ENCODE results near the gene ELAPOR2. TPM values are rescaled to one million over a fixed set of nuclear protein-coding genes. Genes with fewer than 3 reads are reported as not detected.
"Not testable (repeated sequence)": the region's sequence is repeated elsewhere in the genome, so short reads cannot be mapped to it uniquely, and the experiment has no call there.

The ELAPOR2 gene
- total RNA-seq, 1 donor from 2014 or later: 7.8 TPM

DNA sequence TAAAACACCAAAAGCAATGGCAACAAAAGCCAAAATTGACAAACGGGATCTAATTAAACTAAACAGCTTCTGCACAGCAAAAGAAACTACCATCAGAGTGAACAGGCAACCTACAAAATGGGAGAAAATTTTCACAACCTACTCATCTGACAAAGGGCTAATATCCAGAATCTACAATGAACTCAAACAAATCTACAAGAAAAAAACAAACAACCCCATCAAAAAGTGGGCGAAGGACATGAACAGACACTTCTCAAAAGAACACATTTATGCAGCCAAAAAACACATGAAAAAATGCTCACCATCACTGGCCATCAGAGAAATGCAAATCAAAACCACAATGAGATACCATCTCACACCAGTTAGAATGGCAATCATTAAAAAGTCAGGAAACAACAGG is 14.7 kb downstream of the ELAPOR2 start:
- H3K36me3 ChIP-seq (ENCODE audit: control insufficient read depth in 3 of 3, insufficient read depth in 3 of 3, low read length in 3 of 3); H3K4me3 ChIP-seq (ENCODE audit: low read length in 3 of 3); H3K27ac ChIP-seq (ENCODE audit: low read depth, low read length); H3K9me3 ChIP-seq (ENCODE audit: control insufficient read depth in 3 of 3, low read length in 3 of 3); H3K27me3 ChIP-seq (ENCODE audit: control insufficient read depth in 3 of 3, insufficient read depth in 3 of 3, low read length in 3 of 3); H3K9ac ChIP-seq (ENCODE audit: low read depth in 1 of 3, low read length in 3 of 3); H3K4me1 ChIP-seq (ENCODE audit: control insufficient read depth in 3 of 3, insufficient read depth in 3 of 3, low read length in 3 of 3): not testable (repeated sequence)

DNA sequence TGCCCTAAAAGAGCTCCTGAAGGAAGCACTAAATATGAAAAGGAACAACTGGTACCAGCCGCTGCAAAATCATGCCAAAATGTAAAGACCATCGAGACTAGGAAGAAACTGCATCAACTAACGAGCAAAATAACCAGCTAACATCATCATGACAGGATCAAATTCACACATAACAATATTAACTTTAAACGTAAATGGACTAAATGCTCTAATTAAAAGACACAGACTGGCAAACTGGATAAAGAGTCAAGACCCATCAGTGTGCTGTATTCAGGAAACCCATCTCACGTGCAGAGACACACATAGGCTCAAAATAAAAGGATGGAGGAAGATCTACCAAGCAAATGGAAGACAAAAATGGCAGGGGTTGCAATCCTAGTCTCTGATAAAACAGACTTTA is 17.9 kb downstream of the ELAPOR2 start:
- not testable (repeated sequence) for H3K36me3 ChIP-seq (ENCODE audit: control insufficient read depth in 3 of 3, insufficient read depth in 3 of 3, low read length in 3 of 3); H3K27me3 ChIP-seq (ENCODE audit: control insufficient read depth in 3 of 3, insufficient read depth in 3 of 3, low read length in 3 of 3); H3K9me3 ChIP-seq (ENCODE audit: control insufficient read depth in 3 of 3, low read length in 3 of 3); H3K4me3 ChIP-seq (ENCODE audit: low read length in 3 of 3); H3K4me1 ChIP-seq (ENCODE audit: control insufficient read depth in 3 of 3, insufficient read depth in 3 of 3, low read length in 3 of 3); H3K27ac ChIP-seq (ENCODE audit: low read depth, low read length); H3K9ac ChIP-seq (ENCODE audit: low read depth in 1 of 3, low read length in 3 of 3)

DNA sequence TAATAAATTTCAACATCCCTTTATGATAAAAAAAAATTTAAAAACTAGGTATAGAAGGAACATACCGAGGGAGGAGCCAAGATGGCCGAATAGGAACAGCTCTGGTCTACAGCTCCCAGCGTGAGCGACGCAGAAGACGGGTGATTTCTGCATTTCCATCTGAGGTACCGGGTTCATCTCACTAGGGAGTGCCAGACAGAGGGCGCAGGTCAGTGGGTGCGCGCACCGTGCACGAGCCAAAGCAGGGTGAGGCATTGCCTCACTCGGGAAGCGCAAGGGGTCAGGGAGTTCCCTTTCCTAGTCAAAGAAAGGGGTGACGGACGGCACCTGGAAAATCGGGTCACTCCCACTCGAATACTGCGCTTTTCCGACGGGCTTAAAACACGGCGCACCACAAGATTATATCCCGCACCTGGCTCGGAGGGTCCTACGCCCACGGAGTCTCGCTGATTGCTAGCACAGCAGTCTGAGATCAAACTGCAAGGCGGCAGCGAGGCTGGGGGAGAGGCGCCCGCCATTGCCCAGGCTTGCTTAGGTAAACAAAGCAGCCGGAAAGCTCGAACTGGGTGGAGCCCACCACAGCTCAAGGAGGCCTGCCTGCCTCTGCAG is 19.7 kb downstream of the ELAPOR2 start:
- not testable (repeated sequence) for H3K27ac ChIP-seq (ENCODE audit: low read depth, low read length); H3K9ac ChIP-seq (ENCODE audit: low read depth in 1 of 3, low read length in 3 of 3)

DNA sequence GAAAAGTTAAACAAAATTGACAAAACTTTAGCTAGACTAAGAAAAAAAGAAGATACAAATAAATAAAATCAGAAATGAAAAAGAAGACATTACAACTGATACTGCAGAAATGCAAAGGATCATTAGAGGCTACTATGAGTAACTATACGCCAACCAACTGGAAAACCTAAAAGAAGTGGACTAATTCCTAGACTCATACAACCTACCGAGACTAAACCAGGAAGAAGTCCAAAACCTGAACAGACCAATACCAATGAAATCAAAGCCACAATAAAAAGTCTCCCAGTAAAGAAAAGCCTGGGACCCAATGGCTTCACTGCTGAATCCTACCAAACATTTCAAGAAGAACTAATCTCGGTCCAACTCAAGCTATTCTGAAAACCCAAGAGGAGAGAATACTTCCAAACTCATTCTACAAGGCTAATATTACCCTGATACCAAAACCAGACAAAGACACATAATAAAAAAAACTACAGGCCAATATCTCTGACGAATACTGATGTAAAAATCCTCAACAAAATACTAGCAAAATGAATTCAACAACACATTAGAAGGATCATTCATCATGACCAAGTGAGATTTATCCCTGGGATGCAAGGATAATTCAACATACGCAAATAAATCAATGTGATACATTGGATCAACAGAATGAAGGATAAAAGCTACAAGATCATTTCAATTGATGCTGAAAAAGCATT is 20.3 kb downstream of the ELAPOR2 start:
- no peak overlapping the region for H3K9ac ChIP-seq (ENCODE audit: low read depth in 1 of 3, low read length in 3 of 3)
- H3K4me3 ChIP-seq (ENCODE audit: low read length in 3 of 3): peak overlapping the region in 2 of 3 donors; percentile 35 to 41
- H3K27ac ChIP-seq (ENCODE audit: low read depth, low read length): no peak overlapping the region
- no peaks in the 10 kb centered on the region for H3K4me1 ChIP-seq (ENCODE audit: control insufficient read depth in 3 of 3, insufficient read depth in 3 of 3, low read length in 3 of 3)
- H3K9me3 ChIP-seq (ENCODE audit: control insufficient read depth in 3 of 3, low read length in 3 of 3): no peaks in the 10 kb centered on the region
- H3K27me3 ChIP-seq (ENCODE audit: control insufficient read depth in 3 of 3, insufficient read depth in 3 of 3, low read length in 3 of 3): no peaks in the 10 kb centered on the region
- H3K36me3 ChIP-seq (ENCODE audit: control insufficient read depth in 3 of 3, insufficient read depth in 3 of 3, low read length in 3 of 3): no peaks in the 10 kb centered on the region

More for the DNA sequence above, 19.7 kb downstream of the ELAPOR2 start:
- H3K4me1 ChIP-seq (ENCODE audit: control insufficient read depth in 3 of 3, insufficient read depth in 3 of 3, low read length in 3 of 3); H3K36me3 ChIP-seq (ENCODE audit: control insufficient read depth in 3 of 3, insufficient read depth in 3 of 3, low read length in 3 of 3); H3K9me3 ChIP-seq (ENCODE audit: control insufficient read depth in 3 of 3, low read length in 3 of 3); H3K27me3 ChIP-seq (ENCODE audit: control insufficient read depth in 3 of 3, insufficient read depth in 3 of 3, low read length in 3 of 3): not testable (repeated sequence)
- peak overlapping the region in 1 of 3 donors; percentile 41 for H3K4me3 ChIP-seq (ENCODE audit: low read length in 3 of 3)

DNA sequence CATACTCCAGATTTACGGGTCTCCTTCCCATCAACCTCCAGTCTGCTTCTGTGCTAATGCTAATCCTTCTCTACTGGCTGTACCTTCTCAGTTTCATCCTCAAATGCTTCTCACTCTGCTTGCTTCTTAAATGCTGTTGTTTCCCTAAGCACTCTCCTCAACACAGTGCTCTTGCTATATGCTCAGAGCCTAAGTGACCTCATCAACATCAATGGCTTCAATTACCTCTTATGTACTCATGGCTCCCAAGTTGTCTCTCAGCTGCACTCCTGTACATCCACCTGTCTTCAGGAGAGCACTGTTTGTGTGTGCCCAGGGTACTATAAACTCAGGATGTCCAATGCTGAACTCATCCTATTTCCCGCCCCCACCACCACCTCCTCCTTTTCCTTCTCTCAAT is 22.5 kb downstream of the ELAPOR2 start:
- no peaks in the 10 kb centered on the region for H3K36me3 ChIP-seq (ENCODE audit: control insufficient read depth in 3 of 3, insufficient read depth in 3 of 3, low read length in 3 of 3)
- H3K4me1 ChIP-seq (ENCODE audit: control insufficient read depth in 3 of 3, insufficient read depth in 3 of 3, low read length in 3 of 3): no peaks in the 10 kb centered on the region
- H3K4me3 ChIP-seq (ENCODE audit: low read length in 3 of 3): no peak overlapping the region
- H3K27me3 ChIP-seq (ENCODE audit: control insufficient read depth in 3 of 3, insufficient read depth in 3 of 3, low read length in 3 of 3): no peaks in the 10 kb centered on the region
- no peak overlapping the region for H3K27ac ChIP-seq (ENCODE audit: low read depth, low read length)
- H3K9ac ChIP-seq (ENCODE audit: low read depth in 1 of 3, low read length in 3 of 3): no peak overlapping the region
- H3K9me3 ChIP-seq (ENCODE audit: control insufficient read depth in 3 of 3, low read length in 3 of 3): no peaks in the 10 kb centered on the region

DNA sequence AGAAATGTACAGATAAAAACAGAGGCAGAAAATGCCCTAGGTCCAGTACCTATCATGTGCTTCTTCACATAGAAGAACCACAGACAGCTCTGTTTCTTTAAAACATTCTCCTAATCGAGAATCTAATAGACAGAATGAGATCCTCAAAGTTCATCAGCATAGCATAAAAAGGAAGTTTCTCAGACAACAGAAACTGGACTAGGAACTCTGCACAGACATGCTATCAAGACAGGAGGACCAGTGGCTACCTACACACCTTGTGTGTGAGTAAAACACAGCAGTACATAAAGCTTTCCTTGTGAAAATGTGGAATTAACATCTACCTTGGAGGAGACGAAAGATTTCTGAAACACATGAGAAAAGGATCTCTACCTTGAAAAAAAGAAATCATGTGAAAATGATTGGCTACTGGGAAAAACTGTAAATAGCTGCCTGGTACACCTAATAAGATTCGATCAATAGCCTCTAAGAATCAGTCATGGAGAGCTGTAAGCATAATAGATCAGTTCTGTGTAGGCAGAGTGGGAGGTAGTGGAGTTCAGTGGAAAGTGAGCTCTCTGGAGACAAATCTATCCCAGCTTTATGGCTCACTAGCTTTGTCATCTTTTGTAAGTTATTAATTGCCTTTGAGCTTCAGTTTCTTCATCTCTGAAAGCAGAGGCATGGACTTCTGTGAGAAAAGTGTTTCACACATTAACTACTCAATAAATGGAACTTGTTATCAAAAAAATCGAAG is 26.7 kb downstream of the ELAPOR2 start:
- H3K27me3 ChIP-seq (ENCODE audit: control insufficient read depth in 3 of 3, insufficient read depth in 3 of 3, low read length in 3 of 3): no peaks in the 10 kb centered on the region
- no peaks in the 10 kb centered on the region for H3K4me1 ChIP-seq (ENCODE audit: control insufficient read depth in 3 of 3, insufficient read depth in 3 of 3, low read length in 3 of 3)
- H3K27ac ChIP-seq (ENCODE audit: low read depth, low read length): no peak overlapping the region
- H3K9me3 ChIP-seq (ENCODE audit: control insufficient read depth in 3 of 3, low read length in 3 of 3): no peaks in the 10 kb centered on the region
- no peak overlapping the region for H3K4me3 ChIP-seq (ENCODE audit: low read length in 3 of 3)
- no peak overlapping the region for H3K9ac ChIP-seq (ENCODE audit: low read depth in 1 of 3, low read length in 3 of 3)
- H3K36me3 ChIP-seq (ENCODE audit: control insufficient read depth in 3 of 3, insufficient read depth in 3 of 3, low read length in 3 of 3): no peaks in the 10 kb centered on the region

DNA sequence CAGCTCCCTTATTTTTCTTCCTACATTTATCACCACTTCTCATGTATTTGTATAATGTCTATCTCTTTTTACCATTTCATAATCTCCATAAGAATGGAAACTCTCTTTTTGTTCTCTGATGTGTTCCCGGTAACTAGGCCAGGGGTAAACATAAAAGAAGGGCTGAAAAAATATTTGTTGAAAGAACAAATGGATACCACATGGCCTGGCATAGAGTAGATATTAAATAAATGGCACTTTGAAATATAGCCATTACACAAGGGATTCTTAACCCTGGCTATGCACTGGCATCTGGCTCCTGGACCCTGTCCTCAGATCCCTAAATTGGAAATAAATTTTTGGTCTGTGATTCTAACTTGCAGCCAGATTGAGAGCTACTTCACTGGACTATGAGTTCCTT is 30.4 kb downstream of the ELAPOR2 start:
- Histone ChIP-seq H3K36me3 (ENCODE audit: control insufficient read depth in 3 of 3, insufficient read depth in 3 of 3, low read length in 3 of 3) (no peaks in the 10 kb centered on the region), H3K27ac (ENCODE audit: low read depth, low read length) (no peak overlapping the region), H3K4me3 (ENCODE audit: low read length in 3 of 3) (no peak overlapping the region), H3K27me3 (ENCODE audit: control insufficient read depth in 3 of 3, insufficient read depth in 3 of 3, low read length in 3 of 3) (no peaks in the 10 kb centered on the region), H3K9me3 (ENCODE audit: control insufficient read depth in 3 of 3, low read length in 3 of 3) (no peaks in the 10 kb centered on the region), H3K9ac (ENCODE audit: low read depth in 1 of 3, low read length in 3 of 3) (no peak overlapping the region), H3K4me1 (ENCODE audit: control insufficient read depth in 3 of 3, insufficient read depth in 3 of 3, low read length in 3 of 3) (no peaks in the 10 kb centered on the region)

DNA sequence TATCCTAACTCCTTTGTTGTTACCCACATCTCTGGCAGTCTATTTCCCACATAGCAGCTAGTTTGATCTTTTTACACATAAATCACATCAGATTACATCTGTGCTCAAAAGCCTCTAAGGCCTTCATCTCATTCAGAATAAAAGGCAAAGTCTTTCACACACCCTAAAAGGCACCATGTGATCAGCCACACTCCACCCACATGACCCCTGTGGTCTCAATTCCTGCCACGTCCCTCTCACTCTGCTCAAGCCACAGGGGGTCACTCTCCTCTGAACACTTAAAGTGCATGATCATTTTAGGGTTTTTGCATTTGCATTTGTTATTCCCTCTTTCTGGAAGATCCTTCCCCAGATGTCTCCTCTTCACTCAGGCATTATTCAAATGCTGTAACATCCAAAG is 30.8 kb downstream of the ELAPOR2 start:
- no peak overlapping the region for H3K27ac ChIP-seq (ENCODE audit: low read depth, low read length)
- H3K27me3 ChIP-seq (ENCODE audit: control insufficient read depth in 3 of 3, insufficient read depth in 3 of 3, low read length in 3 of 3): no peaks in the 10 kb centered on the region
- no peak overlapping the region for H3K9ac ChIP-seq (ENCODE audit: low read depth in 1 of 3, low read length in 3 of 3)

DNA sequence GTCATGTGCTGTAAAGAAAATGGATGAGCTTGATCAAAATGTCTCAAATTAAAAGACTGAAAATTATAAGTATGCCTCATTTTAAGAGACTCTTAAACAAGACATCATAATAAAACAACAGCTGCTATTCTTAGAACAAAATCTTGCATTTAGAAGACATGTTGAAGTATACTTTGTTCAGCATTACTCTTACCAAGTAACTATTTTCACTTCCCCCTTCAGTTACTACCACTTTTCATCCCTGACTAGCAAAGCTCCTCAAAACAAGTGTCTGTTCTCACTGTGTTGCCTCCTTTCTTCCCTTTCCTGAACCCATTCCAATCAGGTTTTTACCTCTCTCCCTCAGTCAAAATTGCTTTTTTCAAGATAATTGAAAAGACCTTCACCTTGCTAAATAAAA is 31.6 kb downstream of the ELAPOR2 start:
- Histone ChIP-seq H3K9ac (ENCODE audit: low read depth in 1 of 3, low read length in 3 of 3) (no peak overlapping the region), H3K27ac (ENCODE audit: low read depth, low read length) (no peak overlapping the region), H3K4me1 (ENCODE audit: control insufficient read depth in 3 of 3, insufficient read depth in 3 of 3, low read length in 3 of 3) (no peaks in the 10 kb centered on the region), H3K9me3 (ENCODE audit: control insufficient read depth in 3 of 3, low read length in 3 of 3) (no peaks in the 10 kb centered on the region), H3K27me3 (ENCODE audit: control insufficient read depth in 3 of 3, insufficient read depth in 3 of 3, low read length in 3 of 3) (no peaks in the 10 kb centered on the region), H3K36me3 (ENCODE audit: control insufficient read depth in 3 of 3, insufficient read depth in 3 of 3, low read length in 3 of 3) (no peaks in the 10 kb centered on the region), H3K4me3 (ENCODE audit: low read length in 3 of 3) (no peak overlapping the region)

More for the DNA sequence above, 30.8 kb downstream of the ELAPOR2 start:
- H3K4me3 ChIP-seq (ENCODE audit: low read length in 3 of 3): no peak overlapping the region
- no peaks in the 10 kb centered on the region for H3K4me1 ChIP-seq (ENCODE audit: control insufficient read depth in 3 of 3, insufficient read depth in 3 of 3, low read length in 3 of 3)
- H3K36me3 ChIP-seq (ENCODE audit: control insufficient read depth in 3 of 3, insufficient read depth in 3 of 3, low read length in 3 of 3): no peaks in the 10 kb centered on the region
- no peaks in the 10 kb centered on the region for H3K9me3 ChIP-seq (ENCODE audit: control insufficient read depth in 3 of 3, low read length in 3 of 3)

DNA sequence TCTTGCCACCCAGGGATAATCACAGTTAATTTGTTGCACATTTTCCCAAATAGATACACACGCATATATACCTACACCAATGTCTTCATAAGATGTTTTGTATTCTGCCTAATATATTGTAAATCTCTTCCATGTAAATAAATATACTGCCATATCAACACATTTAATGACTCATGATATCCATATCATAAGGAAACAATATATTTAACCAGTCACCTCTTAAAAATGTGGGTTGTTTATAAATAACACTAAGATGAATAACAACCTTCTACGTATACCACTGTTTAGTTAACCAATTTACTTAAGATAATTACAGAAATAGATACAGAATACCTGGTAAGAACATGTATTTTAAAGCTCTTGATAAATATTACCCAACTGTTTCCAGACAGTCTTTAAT is 38.2 kb downstream of the ELAPOR2 start:
- no peak overlapping the region for H3K4me3 ChIP-seq (ENCODE audit: low read length in 3 of 3)
- no peaks in the 10 kb centered on the region for H3K36me3 ChIP-seq (ENCODE audit: control insufficient read depth in 3 of 3, insufficient read depth in 3 of 3, low read length in 3 of 3)
- no peaks in the 10 kb centered on the region for H3K9me3 ChIP-seq (ENCODE audit: control insufficient read depth in 3 of 3, low read length in 3 of 3)
- H3K27ac ChIP-seq (ENCODE audit: low read depth, low read length): no peak overlapping the region
- no peaks in the 10 kb centered on the region for H3K4me1 ChIP-seq (ENCODE audit: control insufficient read depth in 3 of 3, insufficient read depth in 3 of 3, low read length in 3 of 3)
- no peaks in the 10 kb centered on the region for H3K27me3 ChIP-seq (ENCODE audit: control insufficient read depth in 3 of 3, insufficient read depth in 3 of 3, low read length in 3 of 3)
- H3K9ac ChIP-seq (ENCODE audit: low read depth in 1 of 3, low read length in 3 of 3): no peak overlapping the region

Data from skeletal muscle tissue (tissue), 4 donors.